Thoracic aorta (tissue), 2 donors: ENCODE results near the gene FASLG. TPM values are rescaled to one million over a fixed set of nuclear protein-coding genes. Genes with fewer than 3 reads are reported as not detected.

ENCODE experiments used
- ATAC-seq: fragments of 150-250 bp; one replicate; pipeline ENCODE4 v1.8.0; 2017; ENCODE audit warnings: low read depth; ENCODE audit not compliant: insufficient number of reproducible peaks, low FRiP score
- DNase-seq: peaks from one replicate; pipeline ENCODE4 v3.0.0-alpha.2; 2020; ENCODE audit warnings: low spot score
- H3K27ac ChIP-seq, 2 donors: fragments of 200-600 bp; sonication (generic); 1 replicate in 1 of 2; 2 replicates in 1 of 2; pipeline ENCODE4 v1.5.1; 2016; ENCODE audit warnings: mild to moderate bottlenecking in 2 of 2, moderate library complexity in 2 of 2
- H3K27me3 ChIP-seq: fragments of 200-600 bp; sonication (generic); replicated peaks from 2 replicates; pipeline ENCODE4 v1.6.0; 2016; ENCODE audit warnings: mild to moderate bottlenecking; ENCODE audit not compliant: insufficient read depth
- H3K36me3 ChIP-seq: fragments of 200-600 bp; sonication (generic); one replicate; pipeline ENCODE4 v1.5.1; 2016
- H3K4me1 ChIP-seq, 2 donors: fragments of 200-600 bp; sonication (generic); 1 replicate in 1 of 2; 2 replicates in 1 of 2; pipeline versions ENCODE4 v1.5.1 to v1.6.0; 2016; ENCODE audit warnings: low read depth in 2 of 2, mild to moderate bottlenecking in 1 of 2; ENCODE audit not compliant: control insufficient read depth in 1 of 2
- H3K4me3 ChIP-seq: fragments of 200-600 bp; sonication (generic); 2 replicates; pipeline ENCODE4 v1.5.1; 2016; ENCODE audit warnings: mild to moderate bottlenecking
- H3K9me3 ChIP-seq: fragments of 200-600 bp; sonication (generic); 2 replicates; pipeline ENCODE4 v1.5.1; 2016
- total RNA-seq, 2 donors: library from RNA; depleted of rRNA; stranded (reverse); fragments of >200 nt; gene quantifications; one replicate each; pipeline versions ENCODE4 v1.1.0 to v1.2.3, GENCODE V29; 2016
- TF ChIP-seq, protein P1 (sequence below): fragments of 200-600 bp; sonication (generic); IDR thresholded peaks from one replicate; pipeline ENCODE4 v1.5.1; 2019; ENCODE audit warnings: antibody characterized with exemption

The FASLG gene
- total RNA-seq, 2 donors from 2014 or later, result not detected

DNA sequence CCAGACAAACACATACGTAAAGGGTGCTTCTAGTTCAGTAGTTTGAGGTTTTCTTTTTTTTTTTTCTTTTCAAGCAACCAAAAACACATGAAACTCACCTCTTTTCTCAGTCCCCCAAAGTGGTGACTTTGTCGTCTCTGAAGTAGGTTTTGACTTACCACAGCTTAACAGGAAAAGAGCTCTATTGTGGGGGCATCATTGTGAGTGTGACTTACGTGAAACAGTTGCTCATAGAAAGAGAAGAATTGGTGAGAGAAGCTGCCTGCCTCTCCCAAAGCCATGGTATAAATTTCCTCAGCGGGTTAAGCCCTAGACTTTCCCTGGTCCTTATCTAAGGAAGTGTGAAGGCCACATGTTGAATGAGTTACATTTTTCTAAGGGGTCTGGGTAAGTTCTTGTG is 11.9 kb downstream of the FASLG start:
- Histone ChIP-seq H3K27me3 (no peaks in the 10 kb centered on the region), H3K27ac (no peak overlapping the region), H3K9me3 (no peaks in the 10 kb centered on the region), H3K4me1 (no peaks in the 10 kb centered on the region), H3K36me3 (no peaks in the 10 kb centered on the region), H3K4me3 (no peak overlapping the region)
- DNase-seq (no peak), ATAC-seq (no peak)
- TF ChIP-seq, protein P1, sequence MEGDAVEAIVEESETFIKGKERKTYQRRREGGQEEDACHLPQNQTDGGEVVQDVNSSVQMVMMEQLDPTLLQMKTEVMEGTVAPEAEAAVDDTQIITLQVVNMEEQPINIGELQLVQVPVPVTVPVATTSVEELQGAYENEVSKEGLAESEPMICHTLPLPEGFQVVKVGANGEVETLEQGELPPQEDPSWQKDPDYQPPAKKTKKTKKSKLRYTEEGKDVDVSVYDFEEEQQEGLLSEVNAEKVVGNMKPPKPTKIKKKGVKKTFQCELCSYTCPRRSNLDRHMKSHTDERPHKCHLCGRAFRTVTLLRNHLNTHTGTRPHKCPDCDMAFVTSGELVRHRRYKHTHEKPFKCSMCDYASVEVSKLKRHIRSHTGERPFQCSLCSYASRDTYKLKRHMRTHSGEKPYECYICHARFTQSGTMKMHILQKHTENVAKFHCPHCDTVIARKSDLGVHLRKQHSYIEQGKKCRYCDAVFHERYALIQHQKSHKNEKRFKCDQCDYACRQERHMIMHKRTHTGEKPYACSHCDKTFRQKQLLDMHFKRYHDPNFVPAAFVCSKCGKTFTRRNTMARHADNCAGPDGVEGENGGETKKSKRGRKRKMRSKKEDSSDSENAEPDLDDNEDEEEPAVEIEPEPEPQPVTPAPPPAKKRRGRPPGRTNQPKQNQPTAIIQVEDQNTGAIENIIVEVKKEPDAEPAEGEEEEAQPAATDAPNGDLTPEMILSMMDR, result no peak

- H3K27ac ChIP-seq, result no peak overlapping the region
- no peak overlapping the region for H3K4me3 ChIP-seq
- ATAC-seq (no peak), DNase-seq (no peak)
- no peaks in the 10 kb centered on the region for H3K27me3 ChIP-seq
- no peaks in the 10 kb centered on the region for H3K4me1 ChIP-seq
- no peaks in the 10 kb centered on the region for H3K9me3 ChIP-seq
- TF ChIP-seq, protein P1, result no peak
- no peaks in the 10 kb centered on the region for H3K36me3 ChIP-seq
These were observed 12.7 kb downstream of the FASLG start for GRCh38 chr1:172671591-172671990.

- TF ChIP-seq, protein P1, result no peak
- DNase-seq (no peak), ATAC-seq (no peak)
These were observed 13.8 kb downstream of the FASLG start for GRCh38 chr1:172672720-172673119.

DNA sequence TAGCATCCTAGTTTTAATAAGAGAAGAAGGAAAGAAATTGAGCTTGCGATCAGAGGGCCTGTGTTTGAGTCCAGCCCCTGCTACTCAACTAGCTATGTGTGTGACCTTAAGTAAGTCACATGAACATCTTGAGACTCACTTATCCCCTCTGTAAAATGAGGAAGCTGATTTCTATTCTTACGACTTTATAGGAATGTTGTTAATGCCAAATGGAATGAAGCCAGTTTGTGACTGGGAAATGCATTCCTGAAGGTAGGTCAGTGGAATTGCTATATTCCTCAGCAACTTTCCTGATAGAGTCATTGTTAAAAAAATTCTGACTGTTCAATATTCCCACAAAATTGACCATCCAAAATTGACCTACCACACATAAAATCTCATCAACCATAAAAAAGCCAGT is 14.9 kb downstream of the FASLG start:
- TF ChIP-seq, protein P1, result no peak
- ATAC-seq, result no peak

More at GRCh38 chr1:172672720-172673119, 13.8 kb downstream of the FASLG start:
- Histone ChIP-seq H3K27me3 (no peaks in the 10 kb centered on the region), H3K4me3 (no peak overlapping the region), H3K4me1 (no peaks in the 10 kb centered on the region), H3K36me3 (no peaks in the 10 kb centered on the region), H3K27ac (no peak overlapping the region), H3K9me3 (no peaks in the 10 kb centered on the region)

DNA sequence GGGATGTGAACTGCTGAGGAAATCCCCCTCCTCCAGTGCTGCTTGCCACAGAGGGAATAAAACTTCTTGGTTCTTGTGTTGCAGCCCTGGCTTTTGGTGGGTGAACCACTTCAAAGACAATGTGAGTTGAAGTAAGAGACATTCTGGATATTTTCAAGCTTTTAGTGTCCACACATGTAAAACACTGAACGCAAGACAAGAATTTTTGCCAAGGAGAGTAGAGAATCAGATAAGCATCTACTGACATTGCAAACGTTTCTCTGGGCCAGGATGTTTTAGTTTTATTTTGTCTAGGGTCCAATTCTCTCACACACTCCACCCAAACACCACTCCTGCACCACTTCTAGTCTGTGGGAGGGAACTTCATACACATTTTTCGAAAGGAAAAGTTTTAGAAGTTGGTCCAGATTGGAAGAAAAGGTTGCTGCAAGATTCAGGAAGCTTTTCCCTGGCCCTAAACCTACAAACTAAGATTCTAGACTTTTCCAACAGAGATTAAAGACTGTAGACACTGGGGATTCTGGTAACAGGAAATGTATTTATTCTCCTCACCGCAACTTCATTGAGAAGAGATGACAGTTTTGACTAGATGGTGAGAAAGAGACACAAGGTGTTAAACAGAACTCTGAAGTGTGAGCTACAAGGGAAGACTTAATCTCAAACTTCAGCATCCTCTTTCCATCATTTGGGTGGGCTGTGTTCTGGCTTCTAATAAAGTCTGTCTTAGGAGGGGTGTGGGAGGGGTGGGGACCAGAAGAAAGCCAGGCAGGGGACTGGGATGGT is 16.1 kb downstream of the FASLG start:
- no peak for ATAC-seq
- no peaks in the 10 kb centered on the region for H3K4me1 ChIP-seq
- TF ChIP-seq, protein P1, result no peak

More for the DNA sequence above, 14.9 kb downstream of the FASLG start:
- Histone ChIP-seq H3K36me3 (no peaks in the 10 kb centered on the region), H3K27me3 (no peaks in the 10 kb centered on the region), H3K27ac (no peak overlapping the region), H3K9me3 (no peaks in the 10 kb centered on the region), H3K4me1 (no peaks in the 10 kb centered on the region), H3K4me3 (no peak overlapping the region)
- no peak for DNase-seq

More for the DNA sequence above, 16.1 kb downstream of the FASLG start:
- Histone ChIP-seq H3K36me3 (no peaks in the 10 kb centered on the region), H3K9me3 (no peaks in the 10 kb centered on the region), H3K4me3 (no peak overlapping the region), H3K27ac (no peak overlapping the region), H3K27me3 (no peaks in the 10 kb centered on the region)
- no peak for DNase-seq
